ENCODE results near the gene BCL6. TPM values are rescaled to one million over a fixed set of nuclear protein-coding genes. Genes with fewer than 3 reads are reported as not detected.

Gene BCL6
- total and polyA plus RNA-seq, 9 of the 15 experiments (the other 6 are each of a cell fraction or from before 2014, with no cell fraction given): 0.08 to 3.5 (median 1.6) TPM

- TF ChIP-seq ZNF140 (CRISPR knock-in tag; IDR thresholded peaks at IDR 0.05) (no peak), SFPQ (IDR thresholded peaks at IDR 0.05; ENCODE audit: low read depth, low read length) (no peak), TSC22D4 (tag; IDR thresholded peaks at IDR 0.05) (no peak), DACH1 (IDR thresholded peaks at IDR 0.05; ENCODE audit: partially characterized antibody) (no peak), ZBTB26 (CRISPR knock-in tag; IDR thresholded peaks at IDR 0.05) (no peak)
Observed at GRCh38 chr3:187775549-187775948, 30.3 kb upstream of the BCL6 start (continued).

- no peaks in the 10 kb centered on the region for H3K36me3 ChIP-seq (ENCODE audit: control insufficient read depth, insufficient read depth, low read length)
- 0% methylated on average over 8 of the region's 8 CpGs for WGBS (ENCODE audit: insufficient coverage, low coverage, missing lambda C conversion rate)
- intact Hi-C loops (cut with micrococcal nuclease): no loop called here
- no peaks in the 10 kb centered on the region for H4K20me1 ChIP-seq (replicated peaks; ENCODE audit: control insufficient read depth, insufficient read depth, low read length)
- H2AFZ ChIP-seq (ENCODE audit: low read depth, low read length): no peak overlapping the region
- no peaks in the 10 kb centered on the region for H3K79me2 ChIP-seq (ENCODE audit: control insufficient read depth, insufficient read depth, low read length)
- ATAC-seq (no peak), FAIRE-seq (no peak), DNase-seq (ENCODE audit: extremely low read depth in 1 of 4, low spot score in 3 of 4) (no peak)
- in situ Hi-C loops (cut with MboI): no loop called here
- CTCF ChIA-PET (ENCODE audit: low intra/inter-chr PET ratio): no interaction called here
- H3K9ac ChIP-seq (ENCODE audit: insufficient read depth in 1 of 2, low read depth in 2 of 2, low read length in 2 of 2): no peak overlapping the region
- no peaks in the 10 kb centered on the region; a peak in 1 of 5 replicates for H3K4me1 ChIP-seq (replicated peaks in 1 of 2; ENCODE audit: control insufficient read depth in 2 of 2, insufficient read depth in 2 of 2, low read length in 2 of 2)
- POLR2A ChIA-PET: no interaction called here
- H3K4me2 ChIP-seq (ENCODE audit: insufficient read depth, low read length): no peak overlapping the region
- H3K27me3 ChIP-seq (ENCODE audit: control insufficient read depth in 2 of 2, insufficient read depth in 2 of 2, low read length in 2 of 2): peaks cover 4 to 11% of the 10 kb centered on the region in 2 experiments; a peak in 2 of 5 replicates
- no peak overlapping the region for H3K4me3 ChIP-seq
- H3K27ac ChIP-seq (ENCODE audit: extremely low read depth, low read depth, low read length): no peak overlapping the region
- TF ChIP-seq XRCC3 (IDR thresholded peaks at IDR 0.05) (no peak), SPI1 (IDR thresholded peaks at IDR 0.05; ENCODE audit: borderline replicate concordance, low read depth, low read length) (0 out of 2 replicates have a peak, but pooled peaks have one; percentile 42)
- no TSS peak for BruUV-seq (replicated peaks)
- no peaks in the 10 kb centered on the region for H3K9me1 ChIP-seq (ENCODE audit: control insufficient read depth, insufficient read depth, low read length)
- no peaks in the 10 kb centered on the region for H3K9me3 ChIP-seq (replicated peaks; ENCODE audit: control insufficient read depth, insufficient read depth, low read depth, low read length)
Observed at GRCh38 chr3:187774185-187774789, 29.0 kb upstream of the BCL6 start.
